SK-N-SH treated with all-trans-retinoic acid at 6 μM for 48 hours (cell line): ENCODE data around the gene PSMD12.
"Not testable (repeated sequence)": the region's sequence is repeated elsewhere in the genome, so short reads cannot be mapped to it uniquely, and the experiment has no call there.

Source experiments
- ATAC-seq: fragments of 200-7000 bp; cut with Tn5 transposase; 3 replicates; pipeline ENCODE4 v1.9.1; 2020; ENCODE audit warnings: mild to moderate bottlenecking, moderate library complexity
- BACH2 ChIP-seq: fragments of 250-450 bp; sonication (Bioruptor Pico); IDR thresholded peaks from 2 replicates; pipeline ENCODE4 v1.9.0; 2021; ENCODE audit warnings: mild to moderate bottlenecking, borderline replicate concordance
- CREB5 ChIP-seq: fragments of 250-450 bp; sonication (Bioruptor Pico); IDR thresholded peaks from 2 replicates; pipeline ENCODE4 v1.5.1; 2020; ENCODE audit warnings: low read depth, mild to moderate bottlenecking, moderate library complexity
- CSRNP3 ChIP-seq: fragments of 250-450 bp; sonication (Bioruptor Pico); IDR thresholded peaks from 2 replicates; pipeline ENCODE4 v1.5.1; 2021; ENCODE audit warnings: mild to moderate bottlenecking, moderate library complexity
- GLIS3 ChIP-seq: fragments of 250-450 bp; sonication (Bioruptor Pico); IDR thresholded peaks from 2 replicates; pipeline ENCODE4 v1.5.0; 2020; ENCODE audit warnings: mild to moderate bottlenecking, moderate library complexity
- OSR1 ChIP-seq: fragments of 250-450 bp; sonication (Bioruptor Pico); IDR thresholded peaks from 2 replicates; pipeline ENCODE4 v1.8.0; 2022; ENCODE audit warnings: moderate library complexity, mild to moderate bottlenecking, inconsistent platforms
- PATZ1 ChIP-seq: fragments of 250-450 bp; sonication (Bioruptor Pico); IDR thresholded peaks from 2 replicates; pipeline ENCODE4 v1.8.0; 2020; ENCODE audit warnings: mild to moderate bottlenecking, moderate library complexity, borderline replicate concordance
- PPARA ChIP-seq: fragments of 250-450 bp; sonication (Bioruptor Pico); IDR thresholded peaks from 2 replicates; pipeline ENCODE4 v1.5.0; 2020; ENCODE audit warnings: mild to moderate bottlenecking, borderline replicate concordance
- RARB ChIP-seq: fragments of 250-450 bp; sonication (Bioruptor Pico); IDR thresholded peaks from 2 replicates; pipeline ENCODE4 v1.8.0; 2021; ENCODE audit warnings: mild to moderate bottlenecking, moderate library complexity
- SNAI2 ChIP-seq: fragments of 250-450 bp; sonication (Bioruptor Pico); IDR thresholded peaks from 2 replicates; pipeline ENCODE4 v1.5.0; 2020; ENCODE audit warnings: mild to moderate bottlenecking, moderate library complexity
- TOX ChIP-seq: fragments of 250-450 bp; sonication (Bioruptor Pico); IDR thresholded peaks from 2 replicates; pipeline ENCODE4 v1.8.0; 2021; ENCODE audit warnings: mild to moderate bottlenecking, moderate library complexity, borderline replicate concordance
- ZC3H10 ChIP-seq: fragments of 250-450 bp; sonication (Bioruptor Pico); IDR thresholded peaks from 2 replicates; pipeline ENCODE4 v1.5.1; 2021; ENCODE audit warnings: mild to moderate bottlenecking, moderate library complexity
- ZFP30 ChIP-seq: fragments of 450-650 bp; formaldehyde crosslinking; IDR thresholded peaks from 2 replicates; pipeline ENCODE4 v1.5.0; 2022; ENCODE audit warnings: mild to moderate bottlenecking, moderate library complexity
- ZNF565 ChIP-seq: fragments of 450-650 bp; formaldehyde crosslinking; conservative IDR thresholded peaks from 2 replicates; pipeline ENCODE4 v1.5.0; 2020; ENCODE audit warnings: low read depth, mild to moderate bottlenecking, moderate library complexity
- ZNF8 ChIP-seq: fragments of 450-650 bp; formaldehyde crosslinking; IDR thresholded peaks from 2 replicates; pipeline ENCODE4 v1.5.0; 2020; ENCODE audit warnings: mild to moderate bottlenecking, moderate library complexity

PSMD12 gene

GRCh38 chr17:67310406-67310805 lies 56.0 kb downstream of the PSMD12 start:
- TF ChIP-seq ZNF565 (CRISPR knock-in tag) (no peak), CSRNP3 (no peak), TOX (no peak)
- ATAC-seq = no peak

GRCh38 chr17:67305446-67306235 lies 60.7 kb downstream of the PSMD12 start:
- not testable (repeated sequence) for ATAC-seq

- ATAC-seq = no peak
- TF ChIP-seq ZC3H10 (CRISPR knock-in tag) = no peak
- TF ChIP-seq CREB5 = no peak
- TF ChIP-seq ZFP30 (CRISPR knock-in tag) = no peak
- TF ChIP-seq ZNF565 (CRISPR knock-in tag) = no peak
- TF ChIP-seq PATZ1 (CRISPR knock-in tag) = no peak
- TF ChIP-seq BACH2 (CRISPR knock-in tag) = no peak
- TF ChIP-seq PPARA (CRISPR knock-in tag) = no peak
- no peak for TF ChIP-seq SNAI2
- no peak for TF ChIP-seq GLIS3 (CRISPR knock-in tag)
- TF ChIP-seq RARB (CRISPR knock-in tag) = no peak
- no peak for TF ChIP-seq ZNF8
Measured at GRCh38 chr17:67297454-67297960, 68.9 kb downstream of the PSMD12 start.

- ATAC-seq = no peak
- TF ChIP-seq PPARA (CRISPR knock-in tag) = no peak
Measured at GRCh38 chr17:67294451-67295199, 71.8 kb downstream of the PSMD12 start.

- no peak for TF ChIP-seq PATZ1 (CRISPR knock-in tag)
- no peak for TF ChIP-seq TOX
- no peak for TF ChIP-seq CREB5
- no peak for TF ChIP-seq CSRNP3
- TF ChIP-seq ZNF8 = no peak
- no peak for TF ChIP-seq OSR1 (CRISPR knock-in tag)
- no peak for TF ChIP-seq GLIS3 (CRISPR knock-in tag)
- no peak for TF ChIP-seq RARB (CRISPR knock-in tag)
- TF ChIP-seq ZFP30 (CRISPR knock-in tag) = no peak
- TF ChIP-seq SNAI2 = no peak
- ATAC-seq = peak; percentile 92
Measured at GRCh38 chr17:67293251-67294203, 72.8 kb downstream of the PSMD12 start.
